Measurements from ENCODE around the gene MRPL46. TPM values are rescaled to one million over a fixed set of nuclear protein-coding genes. Genes with fewer than 3 reads are reported as not detected.

Gene MRPL46
- total RNA-seq, 2 experiments from 2014 or later: 8.6 to 10.2 TPM

GRCh38 chr15:88509321-88509720 lies 42.1 kb upstream of the MRPL46 start:
- Histone ChIP-seq H3K27ac (ENCODE audit: low read depth in 1 of 2, low read length in 2 of 2) (no peak overlapping the region), H3K36me3 (ENCODE audit: insufficient read depth, low read length) (peaks cover 46% of the 10 kb centered on the region), H3K4me1 (ENCODE audit: insufficient read depth, low read length) (no peaks in the 10 kb centered on the region), H3K4me3 (ENCODE audit: low read length) (no peak overlapping the region), H3K27me3 (ENCODE audit: control insufficient read depth in 1 of 2, insufficient read depth in 2 of 2, low read length in 2 of 2) (no peaks in the 10 kb centered on the region), H3K9me3 (ENCODE audit: control insufficient read depth in 1 of 2, insufficient read depth in 1 of 2, low read length in 2 of 2) (no peaks in the 10 kb centered on the region)
- Mint-ChIP-seq H3K4me1 (ENCODE audit: low read depth) (no peaks in the 10 kb centered on the region), H3K4me3 (no peak overlapping the region), H3K9me3 (no peaks in the 10 kb centered on the region), H3K27me3 (no peaks in the 10 kb centered on the region), H3K36me3 (ENCODE audit: low read depth) (peaks cover 83% of the 10 kb centered on the region), H3K27ac (no peak overlapping the region)
- POLR2A ChIA-PET: no interaction called here
- CTCF ChIA-PET: no interaction called here
- no peak for TF ChIP-seq CTCF (IDR thresholded peaks at IDR 0.05)
- intact Hi-C loops (cut with DNase I, micrococcal nuclease): no loop called here
- DNase-seq (no peak), ATAC-seq (ENCODE audit: poor library complexity) (no peak)

GRCh38 chr15:88506628-88507027 lies 39.4 kb upstream of the MRPL46 start:
- Mint-ChIP-seq H3K4me1 (ENCODE audit: low read depth) (no peaks in the 10 kb centered on the region), H3K4me3 (no peak overlapping the region), H3K9me3 (no peaks in the 10 kb centered on the region), H3K36me3 (ENCODE audit: low read depth) (peaks cover 82% of the 10 kb centered on the region), H3K27ac (no peak overlapping the region), H3K27me3 (no peaks in the 10 kb centered on the region)
- ChIA-PET CTCF (no interaction called here), POLR2A (interaction anchor here (1.4 kb wide), 1 partner anchor 39 kb away, joined by 3 read pairs; the partner anchor contains the start of genes MRPL46 and MRPS11)
- ATAC-seq (ENCODE audit: poor library complexity): no peak
- H3K9me3 ChIP-seq (ENCODE audit: control insufficient read depth in 1 of 2, insufficient read depth in 1 of 2, low read length in 2 of 2): no peaks in the 10 kb centered on the region
- no peaks in the 10 kb centered on the region for H3K4me1 ChIP-seq (ENCODE audit: insufficient read depth, low read length)
- intact Hi-C loops (cut with DNase I, micrococcal nuclease): no loop called here
- no peak for TF ChIP-seq CTCF (IDR thresholded peaks at IDR 0.05)
- peaks cover 31% of the 10 kb centered on the region for H3K36me3 ChIP-seq (ENCODE audit: insufficient read depth, low read length)
- H3K27me3 ChIP-seq (ENCODE audit: control insufficient read depth in 1 of 2, insufficient read depth in 2 of 2, low read length in 2 of 2): no peaks in the 10 kb centered on the region
- no peak overlapping the region for H3K4me3 ChIP-seq (ENCODE audit: low read length)
- H3K27ac ChIP-seq (ENCODE audit: low read depth in 1 of 2, low read length in 2 of 2): no peak overlapping the region
- no peak for DNase-seq

- Histone ChIP-seq H3K36me3 (ENCODE audit: insufficient read depth, low read length) (peaks cover 27% of the 10 kb centered on the region), H3K27me3 (ENCODE audit: control insufficient read depth in 1 of 2, insufficient read depth in 2 of 2, low read length in 2 of 2) (no peaks in the 10 kb centered on the region), H3K9me3 (ENCODE audit: control insufficient read depth in 1 of 2, insufficient read depth in 1 of 2, low read length in 2 of 2) (no peaks in the 10 kb centered on the region), H3K4me3 (ENCODE audit: low read length) (no peak overlapping the region), H3K27ac (ENCODE audit: low read depth in 1 of 2, low read length in 2 of 2) (no peak overlapping the region), H3K4me1 (ENCODE audit: insufficient read depth, low read length) (no peaks in the 10 kb centered on the region)
- Mint-ChIP-seq H3K4me3 (no peak overlapping the region), H3K27me3 (no peaks in the 10 kb centered on the region), H3K36me3 (ENCODE audit: low read depth) (peaks cover 73% of the 10 kb centered on the region), H3K4me1 (ENCODE audit: low read depth) (no peaks in the 10 kb centered on the region), H3K9me3 (no peaks in the 10 kb centered on the region), H3K27ac (no peak overlapping the region)
- TF ChIP-seq CTCF (IDR thresholded peaks at IDR 0.05): no peak
- ATAC-seq (ENCODE audit: poor library complexity): no peak
- DNase-seq: no peak
- POLR2A ChIA-PET: no interaction called here
- intact Hi-C loops (cut with DNase I, micrococcal nuclease): no loop called here
- CTCF ChIA-PET: no interaction called here
These were observed 38.5 kb upstream of the MRPL46 start for GRCh38 chr15:88505721-88506120.

Measured in CD4-positive, alpha-beta T cell (primary cell).